AML-193 (cell line): ENCODE data around the gene CCDC78.

Experiments used
- DNase-seq, 2 experiments: peaks; one replicate each; lab custom pipeline; 2025; lab: John Stamatoyannopoulos, UW

The CCDC78 gene

GRCh38 chr16:723695-724094 is 2.5 kb downstream of the CCDC78 start:
- no peak for DNase-seq

- no peak for DNase-seq
Observed at GRCh38 chr16:722835-723633, 3.2 kb downstream of the CCDC78 start.

GRCh38 chr16:721765-722540 is 4.3 kb downstream of the CCDC78 start:
- no peak for DNase-seq

GRCh38 chr16:720990-721764 is 5.1 kb downstream of the CCDC78 start, which contains the start of gene ANTKMT:
Gene ANTKMT (plus strand): TSS chr16:721146. CDS start chr16:721275, 129 bp downstream.
- peak; percentile 73 to 82 for DNase-seq

GRCh38 chr16:720447-720989 is 5.7 kb downstream of the CCDC78 start:
- DNase-seq, result peak; percentile 29 to 39

- no peak for DNase-seq
Observed at GRCh38 chr16:719815-720446, 6.3 kb downstream of the CCDC78 start.

GRCh38 chr16:718922-719321 is 7.3 kb downstream of the CCDC78 start:
- no peak for DNase-seq

- no peak for DNase-seq
Observed at GRCh38 chr16:718389-718788, 7.9 kb downstream of the CCDC78 start.

GRCh38 chr16:717450-718245 is 8.6 kb downstream of the CCDC78 start:
- no peak for DNase-seq

- no peak for DNase-seq
Observed at GRCh38 chr16:716768-717325, 9.4 kb downstream of the CCDC78 start.

- no peak for DNase-seq
Observed at GRCh38 chr16:716200-716568, 10.1 kb downstream of the CCDC78 start.

GRCh38 chr16:715477-716199 is 10.6 kb downstream of the CCDC78 start:
- DNase-seq, result no peak

GRCh38 chr16:714558-715476 is 11.4 kb downstream of the CCDC78 start, which contains the start of gene METRN:
Gene METRN (plus strand): TSS chr16:715118. CDS start chr16:715290, 172 bp downstream.
- peak; percentile 73 to 74 for DNase-seq

GRCh38 chr16:714079-714478 is 12.2 kb downstream of the CCDC78 start:
- DNase-seq, result no peak

GRCh38 chr16:712740-713250 is 13.4 kb downstream of the CCDC78 start:
- peak in 1 of 2 experiments; percentile 18 for DNase-seq

GRCh38 chr16:711548-712320 is 14.5 kb downstream of the CCDC78 start:
- DNase-seq, result peak; percentile 35 to 49

GRCh38 chr16:711084-711483 is 15.2 kb downstream of the CCDC78 start:
- no peak for DNase-seq
